ENCODE results near the gene AMOTL1.

AMOTL1 gene

DNA sequence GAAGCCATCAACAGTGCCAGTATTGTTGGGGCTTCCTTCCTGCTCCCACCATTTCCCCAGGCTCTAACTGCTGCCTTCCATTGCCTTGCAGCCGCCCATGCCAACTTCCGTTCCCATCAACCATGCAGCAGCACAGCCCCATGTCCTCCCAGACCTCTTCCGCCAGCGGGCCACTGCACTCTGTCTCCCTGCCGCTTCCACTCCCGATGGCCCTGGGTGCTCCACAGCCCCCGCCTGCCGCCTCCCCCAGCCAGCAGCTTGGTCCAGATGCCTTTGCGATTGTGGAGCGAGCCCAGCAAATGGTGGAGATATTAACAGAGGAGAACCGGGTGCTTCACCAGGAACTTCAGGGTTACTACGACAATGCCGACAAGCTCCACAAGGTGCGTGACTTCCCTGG is 53.3 kb downstream of the AMOTL1 start:
- TF ChIP-seq, protein P1, sequence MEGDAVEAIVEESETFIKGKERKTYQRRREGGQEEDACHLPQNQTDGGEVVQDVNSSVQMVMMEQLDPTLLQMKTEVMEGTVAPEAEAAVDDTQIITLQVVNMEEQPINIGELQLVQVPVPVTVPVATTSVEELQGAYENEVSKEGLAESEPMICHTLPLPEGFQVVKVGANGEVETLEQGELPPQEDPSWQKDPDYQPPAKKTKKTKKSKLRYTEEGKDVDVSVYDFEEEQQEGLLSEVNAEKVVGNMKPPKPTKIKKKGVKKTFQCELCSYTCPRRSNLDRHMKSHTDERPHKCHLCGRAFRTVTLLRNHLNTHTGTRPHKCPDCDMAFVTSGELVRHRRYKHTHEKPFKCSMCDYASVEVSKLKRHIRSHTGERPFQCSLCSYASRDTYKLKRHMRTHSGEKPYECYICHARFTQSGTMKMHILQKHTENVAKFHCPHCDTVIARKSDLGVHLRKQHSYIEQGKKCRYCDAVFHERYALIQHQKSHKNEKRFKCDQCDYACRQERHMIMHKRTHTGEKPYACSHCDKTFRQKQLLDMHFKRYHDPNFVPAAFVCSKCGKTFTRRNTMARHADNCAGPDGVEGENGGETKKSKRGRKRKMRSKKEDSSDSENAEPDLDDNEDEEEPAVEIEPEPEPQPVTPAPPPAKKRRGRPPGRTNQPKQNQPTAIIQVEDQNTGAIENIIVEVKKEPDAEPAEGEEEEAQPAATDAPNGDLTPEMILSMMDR (IDR thresholded peaks at IDR 0.05; ENCODE audit: low read depth, low read length): no peak
- Histone ChIP-seq H3K4me3 (ENCODE audit: low read depth, low read length) (no peak overlapping the region), H3K36me3 (peaks cover 60% of the 10 kb centered on the region), H3K4me1 (no peaks in the 10 kb centered on the region), H3K9me3 (0 out of 2 replicates have a peak, but pooled peaks cover 3% of the 10 kb centered on the region), H3K27me3 (no peaks in the 10 kb centered on the region)
- no peak for DNase-seq

DNA sequence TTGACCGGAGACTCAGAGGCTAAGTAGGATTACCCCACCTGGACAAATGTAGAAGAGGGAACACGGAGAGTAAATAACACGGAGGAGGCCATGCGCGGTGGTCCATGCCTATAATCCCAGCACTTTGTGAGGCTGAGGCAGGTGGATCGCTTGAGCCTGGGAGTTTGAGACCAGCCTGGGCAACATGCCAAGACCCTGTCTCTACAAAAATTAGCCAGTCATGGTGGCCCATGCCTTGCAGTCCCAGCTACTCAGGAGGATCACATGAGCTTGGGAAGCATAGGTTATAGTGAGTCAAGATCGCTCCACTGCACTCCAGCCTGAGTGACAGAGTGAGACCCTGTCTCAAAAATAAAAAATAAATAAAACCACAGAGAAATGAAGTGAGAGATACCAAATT is 53.9 kb downstream of the AMOTL1 start:
- peak; percentile 27 for DNase-seq
- Histone ChIP-seq H3K4me3 (ENCODE audit: low read depth, low read length) (no peak overlapping the region), H3K36me3 (peaks cover 62% of the 10 kb centered on the region), H3K4me1 (no peaks in the 10 kb centered on the region), H3K27me3 (no peaks in the 10 kb centered on the region), H3K9me3 (no peaks in the 10 kb centered on the region)
- TF ChIP-seq, protein P1 (IDR thresholded peaks at IDR 0.05; ENCODE audit: low read depth, low read length): no peak

DNA sequence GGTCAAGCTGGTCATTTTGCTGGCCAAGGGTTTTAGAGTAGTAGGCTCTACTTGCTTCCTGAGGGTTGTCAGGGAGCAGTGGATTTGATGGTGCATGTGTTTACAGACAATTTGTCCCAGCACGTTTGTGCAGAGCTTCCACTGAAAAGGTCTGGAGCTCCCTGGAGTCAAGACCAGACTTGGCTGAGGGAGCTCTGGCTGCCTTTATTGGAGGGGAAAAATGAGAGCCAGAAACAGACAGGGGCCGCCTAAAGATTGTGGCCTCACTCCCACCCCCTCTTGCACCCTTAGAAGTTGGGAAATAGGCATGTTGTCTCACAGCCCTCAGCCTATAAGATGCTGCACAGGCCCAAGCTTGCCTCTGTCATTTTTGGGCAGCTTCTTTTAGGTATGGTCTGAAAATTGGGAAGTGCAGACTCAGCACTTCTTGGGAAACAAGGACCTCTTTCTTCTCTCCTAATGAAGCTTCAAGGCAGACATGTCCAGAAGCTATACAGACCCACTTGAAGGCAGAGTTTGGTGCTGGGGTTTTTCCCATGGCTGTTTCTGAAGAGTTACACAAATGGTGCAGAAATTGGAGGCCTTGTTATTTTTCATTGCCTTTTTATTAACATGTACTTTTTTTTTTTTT is 55.1 kb downstream of the AMOTL1 start:
- H3K27me3 ChIP-seq: no peaks in the 10 kb centered on the region
- no peak for DNase-seq
- no peaks in the 10 kb centered on the region for H3K9me3 ChIP-seq
- H3K4me3 ChIP-seq (ENCODE audit: low read depth, low read length): no peak overlapping the region
- TF ChIP-seq, protein P1 (IDR thresholded peaks at IDR 0.05; ENCODE audit: low read depth, low read length): no peak
- no peaks in the 10 kb centered on the region for H3K4me1 ChIP-seq
- H3K36me3 ChIP-seq: peaks cover 69% of the 10 kb centered on the region

DNA sequence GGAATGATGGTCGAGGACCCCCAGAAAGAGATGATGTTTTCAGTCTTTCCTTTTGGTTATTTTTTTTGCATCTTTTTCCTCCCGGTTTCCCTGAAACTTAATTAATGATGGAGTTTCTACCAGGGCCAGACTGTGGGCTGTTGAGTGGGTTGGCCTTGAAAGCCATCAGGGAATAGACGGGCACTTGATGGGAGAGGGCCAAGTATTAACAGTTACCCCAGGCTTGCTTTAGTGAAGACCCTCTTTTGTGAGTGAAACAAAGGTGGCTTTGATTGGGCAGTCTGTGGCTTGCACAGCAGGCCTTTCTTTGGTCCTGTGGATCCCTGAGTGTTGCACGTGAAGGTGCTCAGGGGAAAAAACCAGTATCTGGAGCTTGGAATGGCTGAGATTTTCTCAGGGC is 56.9 kb downstream of the AMOTL1 start:
- Histone ChIP-seq H3K36me3 (peaks cover 73% of the 10 kb centered on the region), H3K9me3 (no peaks in the 10 kb centered on the region), H3K4me3 (ENCODE audit: low read depth, low read length) (no peak overlapping the region), H3K4me1 (no peaks in the 10 kb centered on the region), H3K27me3 (no peaks in the 10 kb centered on the region)
- TF ChIP-seq, protein P1 (IDR thresholded peaks at IDR 0.05; ENCODE audit: low read depth, low read length): no peak
- DNase-seq: no peak

DNA sequence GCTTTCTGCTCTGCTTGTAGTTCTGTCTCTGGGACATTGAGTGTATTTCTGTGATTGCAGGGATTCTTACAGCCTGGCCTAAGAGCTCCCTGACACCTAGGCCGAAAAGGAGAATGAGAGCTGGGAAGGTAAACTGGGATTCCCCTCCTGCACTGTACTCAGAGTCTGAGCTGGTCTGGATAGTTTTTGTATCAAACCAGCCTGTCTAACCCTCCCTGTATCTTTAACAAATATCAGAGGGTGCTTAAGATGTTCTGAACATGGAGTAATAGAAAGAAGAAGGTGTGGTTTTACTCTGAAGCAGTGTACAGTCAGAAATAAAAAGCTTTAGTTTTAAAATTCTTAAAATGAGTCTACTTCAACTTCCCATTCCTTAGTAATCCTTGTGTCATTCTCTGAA is 57.3 kb downstream of the AMOTL1 start:
- no peaks in the 10 kb centered on the region for H3K27me3 ChIP-seq
- TF ChIP-seq, protein P1 (IDR thresholded peaks at IDR 0.05; ENCODE audit: low read depth, low read length): no peak
- H3K36me3 ChIP-seq: peaks cover 77% of the 10 kb centered on the region
- no peaks in the 10 kb centered on the region for H3K9me3 ChIP-seq
- no peak for DNase-seq
- no peaks in the 10 kb centered on the region for H3K4me1 ChIP-seq
- no peak overlapping the region for H3K4me3 ChIP-seq (ENCODE audit: low read depth, low read length)

DNA sequence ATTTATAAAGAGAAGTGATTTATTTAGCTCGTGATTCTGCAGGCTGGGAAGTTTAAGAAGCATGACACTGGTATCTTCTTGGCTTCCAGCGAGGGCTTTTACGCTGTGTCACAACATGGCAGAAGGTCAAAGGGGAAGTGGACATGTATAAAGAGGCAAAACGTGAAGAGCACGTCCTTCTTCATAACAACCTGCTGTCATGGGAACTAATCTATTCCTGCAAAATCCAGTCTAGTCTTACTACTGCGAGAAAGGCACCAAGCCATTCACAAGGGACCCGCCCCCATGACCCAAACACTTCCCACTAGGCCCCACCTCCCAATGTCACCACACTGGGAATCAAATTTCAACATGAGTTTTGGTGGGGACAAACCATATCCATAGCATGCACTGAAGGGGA is 58.3 kb downstream of the AMOTL1 start:
- Histone ChIP-seq H3K27me3 (no peaks in the 10 kb centered on the region), H3K4me3 (ENCODE audit: low read depth, low read length) (no peak overlapping the region), H3K36me3 (peaks cover 80% of the 10 kb centered on the region), H3K4me1 (no peaks in the 10 kb centered on the region), H3K9me3 (no peaks in the 10 kb centered on the region)
- DNase-seq: no peak
- TF ChIP-seq, protein P1 (IDR thresholded peaks at IDR 0.05; ENCODE audit: low read depth, low read length): no peak
